ENCODE results near the gene ARL1.
"Not testable (repeated sequence)": the region's sequence is repeated elsewhere in the genome, so short reads cannot be mapped to it uniquely, and the experiment has no call there.

Gene ARL1

DNA sequence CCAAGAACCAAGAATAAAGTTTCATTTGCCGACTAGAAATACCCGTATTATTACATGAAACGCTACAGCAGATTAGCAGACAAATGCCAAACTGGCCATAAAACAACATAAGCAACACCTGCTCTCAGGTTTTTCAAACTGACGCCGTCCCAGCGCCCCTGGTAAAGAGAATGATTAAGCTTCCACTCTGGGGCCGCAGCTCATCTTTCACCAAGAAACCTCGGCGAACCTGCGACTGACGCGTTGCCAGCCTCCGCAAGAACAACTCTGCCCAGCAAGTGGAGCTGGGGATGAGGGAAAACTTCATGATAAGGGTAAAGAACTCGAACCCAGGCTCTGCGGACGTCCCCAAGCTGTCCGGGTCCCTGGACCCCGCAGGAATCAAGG, 530 bp downstream of the ARL1 start:
- Histone ChIP-seq H3K9ac (ENCODE audit: low read length) (peak overlapping the region; percentile 97), H3K27ac (ENCODE audit: low read depth, low read length) (peak overlapping the region; percentile 84), H3K9me3 (ENCODE audit: low read length) (no peaks in the 10 kb centered on the region), H3K36me3 (ENCODE audit: insufficient read depth, low read length) (no peaks in the 10 kb centered on the region), H3K4me3 (ENCODE audit: low read depth in 1 of 2, low read length in 2 of 2) (peak overlapping the region; percentile 74 to 99), H3K27me3 (ENCODE audit: control insufficient read depth in 1 of 2, insufficient read depth in 2 of 2, low read length in 2 of 2) (no peaks in the 10 kb centered on the region), H3K4me1 (ENCODE audit: insufficient read depth, low read length) (peaks cover 22% of the 10 kb centered on the region)

DNA sequence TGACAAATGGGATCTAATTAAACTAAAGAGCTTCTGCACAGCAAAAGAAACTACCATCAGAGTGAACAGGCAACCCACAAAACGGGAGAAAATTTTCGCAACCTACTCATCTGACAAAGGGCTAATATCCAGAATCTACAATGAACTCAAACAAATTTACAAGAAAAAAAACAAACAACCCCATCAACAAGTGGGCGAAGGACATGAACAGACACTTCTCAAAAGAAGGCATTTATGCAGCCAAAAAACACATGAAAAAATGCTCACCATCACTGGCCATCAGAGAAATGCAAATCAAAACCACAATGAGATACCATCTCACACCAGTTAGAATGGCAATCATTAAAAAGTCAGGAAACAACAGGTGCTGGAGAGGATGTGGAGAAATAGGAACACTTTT, 16.4 kb downstream of the ARL1 start:
- H3K9ac ChIP-seq (ENCODE audit: low read length); H3K9me3 ChIP-seq (ENCODE audit: low read length); H3K4me3 ChIP-seq (ENCODE audit: low read depth in 1 of 2, low read length in 2 of 2); H3K27ac ChIP-seq (ENCODE audit: low read depth, low read length); H3K4me1 ChIP-seq (ENCODE audit: insufficient read depth, low read length); H3K27me3 ChIP-seq (ENCODE audit: control insufficient read depth in 1 of 2, insufficient read depth in 2 of 2, low read length in 2 of 2): not testable (repeated sequence)
- peaks cover 45% of the 10 kb centered on the region for H3K36me3 ChIP-seq (ENCODE audit: insufficient read depth, low read length)

DNA sequence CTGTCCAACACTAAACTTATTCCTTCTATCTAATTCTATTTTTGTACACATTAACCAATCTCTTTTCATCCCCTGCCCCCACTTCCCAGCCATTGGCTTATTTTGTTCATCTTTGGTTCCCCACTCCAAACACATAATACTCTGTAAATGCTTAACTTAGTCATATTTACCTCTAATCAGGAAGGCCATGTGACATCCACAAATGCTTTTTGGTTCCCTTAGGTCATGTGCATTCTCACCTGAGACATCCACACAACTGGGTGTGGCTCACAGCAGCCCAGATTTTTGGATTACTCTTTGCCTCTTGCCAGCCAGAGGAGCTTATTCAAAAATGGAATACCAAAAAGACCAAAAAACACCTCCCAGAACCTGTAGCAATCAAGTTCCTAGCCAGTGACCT, 28.4 kb downstream of the ARL1 start:
- Histone ChIP-seq H3K27me3 (ENCODE audit: control insufficient read depth in 1 of 2, insufficient read depth in 2 of 2, low read length in 2 of 2) (no peaks in the 10 kb centered on the region), H3K9ac (ENCODE audit: low read length) (no peak overlapping the region), H3K9me3 (ENCODE audit: low read length) (no peaks in the 10 kb centered on the region), H3K27ac (ENCODE audit: low read depth, low read length) (no peak overlapping the region), H3K36me3 (ENCODE audit: insufficient read depth, low read length) (peaks cover 67% of the 10 kb centered on the region), H3K4me1 (ENCODE audit: insufficient read depth, low read length) (no peaks in the 10 kb centered on the region), H3K4me3 (ENCODE audit: low read depth in 1 of 2, low read length in 2 of 2) (no peak overlapping the region)

DNA sequence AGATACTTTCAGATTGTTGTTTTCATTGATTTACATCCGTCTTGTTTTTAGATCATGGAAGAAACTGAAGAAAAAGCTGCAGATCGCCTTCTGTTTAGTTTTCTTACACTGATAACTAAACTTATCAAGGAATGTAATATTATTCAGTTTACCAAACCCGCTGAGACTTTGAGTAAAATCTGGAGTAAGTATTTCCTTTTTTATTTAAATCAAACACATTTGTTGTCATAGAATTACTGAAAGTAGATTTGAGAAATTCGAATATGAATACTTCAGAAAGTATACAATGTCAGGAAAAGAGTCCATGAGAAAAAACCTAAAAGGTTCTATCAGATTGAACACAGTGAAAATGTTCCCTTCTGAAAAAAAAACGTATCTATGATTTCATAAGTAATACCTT, 32.0 kb downstream of the ARL1 start:
- no peaks in the 10 kb centered on the region for H3K4me1 ChIP-seq (ENCODE audit: insufficient read depth, low read length)
- H3K27me3 ChIP-seq (ENCODE audit: control insufficient read depth in 1 of 2, insufficient read depth in 2 of 2, low read length in 2 of 2) = no peaks in the 10 kb centered on the region
- no peak overlapping the region for H3K4me3 ChIP-seq (ENCODE audit: low read depth in 1 of 2, low read length in 2 of 2)
- H3K9me3 ChIP-seq (ENCODE audit: low read length) = no peaks in the 10 kb centered on the region
- H3K9ac ChIP-seq (ENCODE audit: low read length) = no peak overlapping the region
- H3K36me3 ChIP-seq (ENCODE audit: insufficient read depth, low read length) = peaks cover 68% of the 10 kb centered on the region
- no peak overlapping the region for H3K27ac ChIP-seq (ENCODE audit: low read depth, low read length)

DNA sequence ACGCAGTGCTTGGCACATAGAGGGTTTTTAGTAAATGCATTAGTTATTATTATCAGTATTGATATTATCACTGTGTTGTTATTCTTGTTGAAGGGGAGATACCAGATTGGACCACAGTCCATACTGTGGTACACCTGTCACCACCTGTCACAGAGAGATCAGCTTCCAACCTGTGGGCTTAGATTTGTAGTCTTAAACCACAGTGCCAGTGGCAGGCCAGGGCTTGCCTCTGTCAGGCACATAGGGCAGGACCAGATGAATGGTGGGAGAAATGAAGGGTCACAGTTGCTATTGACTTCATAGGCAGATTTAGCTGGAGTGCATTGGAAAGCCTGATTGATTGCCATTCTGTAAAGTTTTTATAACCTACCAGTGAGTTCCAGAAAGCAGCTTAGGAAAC, 35.1 kb downstream of the ARL1 start:
- peaks cover 68% of the 10 kb centered on the region for H3K36me3 ChIP-seq (ENCODE audit: insufficient read depth, low read length)
- no peaks in the 10 kb centered on the region for H3K27me3 ChIP-seq (ENCODE audit: control insufficient read depth in 1 of 2, insufficient read depth in 2 of 2, low read length in 2 of 2)
- no peaks in the 10 kb centered on the region for H3K9me3 ChIP-seq (ENCODE audit: low read length)
- no peaks in the 10 kb centered on the region for H3K4me1 ChIP-seq (ENCODE audit: insufficient read depth, low read length)
- no peak overlapping the region for H3K27ac ChIP-seq (ENCODE audit: low read depth, low read length)
- no peak overlapping the region for H3K9ac ChIP-seq (ENCODE audit: low read length)
- H3K4me3 ChIP-seq (ENCODE audit: low read depth in 1 of 2, low read length in 2 of 2) = no peak overlapping the region

DNA sequence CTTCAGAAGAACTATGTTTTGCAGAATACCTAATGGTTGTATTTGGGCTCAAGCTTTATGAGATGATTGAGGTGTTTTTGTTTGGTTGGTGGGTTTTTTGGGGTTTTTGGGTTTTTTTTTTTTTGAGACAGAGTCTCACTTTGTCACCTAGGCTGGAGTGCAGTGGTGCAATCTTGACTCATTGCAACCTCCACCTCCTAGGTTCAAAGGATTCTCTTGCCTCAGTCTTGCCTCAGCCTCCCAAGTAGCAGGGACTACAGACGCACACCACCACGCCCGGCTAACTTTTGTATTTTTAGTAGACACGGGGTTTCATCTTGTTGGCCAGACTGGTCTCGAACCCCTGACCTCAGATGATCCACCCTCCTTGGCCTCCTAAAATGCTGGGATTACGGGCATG, 39.6 kb downstream of the ARL1 start:
- no peak overlapping the region for H3K27ac ChIP-seq (ENCODE audit: low read depth, low read length)
- H3K4me1 ChIP-seq (ENCODE audit: insufficient read depth, low read length) = no peaks in the 10 kb centered on the region
- H3K9ac ChIP-seq (ENCODE audit: low read length) = no peak overlapping the region
- H3K9me3 ChIP-seq (ENCODE audit: low read length) = no peaks in the 10 kb centered on the region
- peaks cover 68% of the 10 kb centered on the region for H3K36me3 ChIP-seq (ENCODE audit: insufficient read depth, low read length)
- no peaks in the 10 kb centered on the region for H3K27me3 ChIP-seq (ENCODE audit: control insufficient read depth in 1 of 2, insufficient read depth in 2 of 2, low read length in 2 of 2)
- no peak overlapping the region for H3K4me3 ChIP-seq (ENCODE audit: low read depth in 1 of 2, low read length in 2 of 2)

DNA sequence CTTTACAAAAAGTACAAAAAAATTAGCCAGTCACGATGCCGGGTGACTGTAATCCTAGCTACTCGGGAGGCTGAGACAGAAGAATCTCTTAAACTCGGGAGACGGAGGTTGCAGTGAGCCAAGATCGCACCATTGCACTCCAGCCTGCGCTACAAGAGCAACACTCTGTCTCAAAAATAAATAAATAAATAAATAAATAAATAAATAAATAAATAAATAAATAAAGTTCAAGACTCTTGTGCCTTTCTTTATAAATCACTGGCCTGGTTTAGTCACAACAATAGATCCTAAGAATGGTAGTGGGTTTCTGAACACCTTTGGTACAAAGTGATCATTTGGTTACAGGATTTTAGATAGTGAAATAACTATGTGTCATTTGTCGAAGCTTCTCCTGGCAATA, 46.1 kb downstream of the ARL1 start:
- no peaks in the 10 kb centered on the region for H3K27me3 ChIP-seq (ENCODE audit: control insufficient read depth in 1 of 2, insufficient read depth in 2 of 2, low read length in 2 of 2)
- H3K36me3 ChIP-seq (ENCODE audit: insufficient read depth, low read length) = peaks cover 42% of the 10 kb centered on the region
- no peaks in the 10 kb centered on the region for H3K4me1 ChIP-seq (ENCODE audit: insufficient read depth, low read length)
- H3K9me3 ChIP-seq (ENCODE audit: low read length) = no peaks in the 10 kb centered on the region
- H3K4me3 ChIP-seq (ENCODE audit: low read depth in 1 of 2, low read length in 2 of 2) = no peak overlapping the region
- H3K27ac ChIP-seq (ENCODE audit: low read depth, low read length) = no peak overlapping the region
- H3K9ac ChIP-seq (ENCODE audit: low read length) = no peak overlapping the region

DNA sequence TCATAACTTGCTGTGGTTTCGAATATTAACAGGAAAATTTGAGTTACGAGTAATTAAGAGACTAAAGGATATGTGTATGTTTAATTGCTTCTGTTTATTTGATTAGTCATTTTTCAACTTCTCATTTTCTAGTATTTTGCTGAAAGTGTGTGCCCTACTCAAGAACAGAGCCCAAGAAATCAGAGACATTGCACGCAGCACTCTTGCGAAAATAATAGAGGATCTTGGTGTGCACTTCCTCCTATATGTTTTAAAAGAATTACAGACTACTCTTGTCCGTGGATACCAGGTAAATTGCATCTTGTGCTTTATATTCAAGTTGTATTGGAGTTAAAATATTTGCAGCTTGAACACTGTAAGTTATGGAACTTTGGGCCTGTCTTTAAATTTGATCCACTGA, 50.8 kb downstream of the ARL1 start:
- Histone ChIP-seq H3K36me3 (ENCODE audit: insufficient read depth, low read length) (peaks cover 46% of the 10 kb centered on the region), H3K27me3 (ENCODE audit: control insufficient read depth in 1 of 2, insufficient read depth in 2 of 2, low read length in 2 of 2) (no peaks in the 10 kb centered on the region), H3K27ac (ENCODE audit: low read depth, low read length) (no peak overlapping the region), H3K9ac (ENCODE audit: low read length) (no peak overlapping the region), H3K4me3 (ENCODE audit: low read depth in 1 of 2, low read length in 2 of 2) (no peak overlapping the region), H3K4me1 (ENCODE audit: insufficient read depth, low read length) (no peaks in the 10 kb centered on the region), H3K9me3 (ENCODE audit: low read length) (no peaks in the 10 kb centered on the region)

DNA sequence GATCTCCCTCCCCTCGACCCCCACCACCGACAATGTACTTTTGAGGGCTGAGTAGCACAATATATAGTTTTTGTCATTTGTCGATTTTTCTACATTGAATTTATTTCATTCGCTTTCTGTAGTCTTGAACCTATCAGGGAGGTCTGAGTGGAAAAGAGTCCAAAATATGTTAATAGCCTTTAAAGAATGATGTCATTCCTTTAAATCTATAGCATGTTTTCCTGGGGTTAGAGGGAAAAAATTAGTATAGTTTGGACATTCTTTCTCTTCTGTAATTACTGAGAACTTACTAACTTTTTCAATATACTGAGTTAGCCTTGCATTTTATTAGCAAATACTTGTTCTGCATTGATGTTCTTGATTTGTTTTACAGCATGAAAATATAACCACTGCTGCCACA, 55.9 kb downstream of the ARL1 start:
- Histone ChIP-seq H3K27ac (ENCODE audit: low read depth, low read length) (no peak overlapping the region), H3K4me1 (ENCODE audit: insufficient read depth, low read length) (no peaks in the 10 kb centered on the region), H3K4me3 (ENCODE audit: low read depth in 1 of 2, low read length in 2 of 2) (no peak overlapping the region), H3K9me3 (ENCODE audit: low read length) (no peaks in the 10 kb centered on the region), H3K27me3 (ENCODE audit: control insufficient read depth in 1 of 2, insufficient read depth in 2 of 2, low read length in 2 of 2) (no peaks in the 10 kb centered on the region), H3K36me3 (ENCODE audit: insufficient read depth, low read length) (peaks cover 33% of the 10 kb centered on the region), H3K9ac (ENCODE audit: low read length) (no peak overlapping the region)

DNA sequence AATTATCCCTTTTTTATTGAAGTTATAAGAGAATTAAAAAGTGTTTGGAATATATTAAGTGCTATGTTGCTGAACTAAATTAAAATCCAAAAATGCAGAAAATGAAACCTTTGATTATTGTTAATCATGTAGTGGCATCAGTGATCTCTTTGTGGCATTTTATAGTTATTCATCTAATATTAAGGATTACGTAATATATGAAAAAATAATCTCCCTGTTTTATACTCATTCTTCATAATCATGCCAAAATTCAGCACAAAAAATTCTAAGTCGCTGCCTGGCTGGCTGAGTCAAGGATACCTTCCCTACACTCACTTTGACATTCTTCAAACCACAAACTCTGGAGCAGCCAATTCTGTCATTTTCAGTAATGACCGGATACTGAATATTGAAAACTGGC, 63.7 kb downstream of the ARL1 start:
- Histone ChIP-seq H3K4me1 (ENCODE audit: insufficient read depth, low read length) (no peaks in the 10 kb centered on the region), H3K9me3 (ENCODE audit: low read length) (no peaks in the 10 kb centered on the region), H3K4me3 (ENCODE audit: low read depth in 1 of 2, low read length in 2 of 2) (no peak overlapping the region), H3K27me3 (ENCODE audit: control insufficient read depth in 1 of 2, insufficient read depth in 2 of 2, low read length in 2 of 2) (no peaks in the 10 kb centered on the region), H3K27ac (ENCODE audit: low read depth, low read length) (no peak overlapping the region), H3K9ac (ENCODE audit: low read length) (no peak overlapping the region), H3K36me3 (ENCODE audit: insufficient read depth, low read length) (peaks cover 46% of the 10 kb centered on the region)
